Panc1 (cell line): Measurements from ENCODE around the gene FAM221B. TPM values are rescaled to one million over a fixed set of nuclear protein-coding genes. Genes with fewer than 3 reads are reported as not detected.

Source experiments
- ATAC-seq: fragments of 200-7000 bp; cut with Tn5 transposase; 2 replicates; pipeline ENCODE4 v1.9.1; 2020; ENCODE audit warnings: mild to moderate bottlenecking, moderate library complexity
- BruUV-seq: library from RNA; stranded (reverse); fragments of 400-500 nt; replicated peaks from 2 replicates; lab custom pipeline; 2021; lab: Mats Ljungman, UMichigan
- CTCF ChIA-PET: fragments of 300-600 bp; sonication (Branson Sonifier 250); formaldehyde crosslinking; loops from one replicate; lab custom pipeline; 2022; ENCODE audit warnings: antibody characterized with exemption; lab: Charles Lee
- POLR2A ChIA-PET: fragments of 300-600 bp; sonication (Branson Sonifier 250); formaldehyde crosslinking; loops from one replicate; lab custom pipeline; 2022; ENCODE audit warnings: antibody characterized with exemption; lab: Charles Lee
- DNase-seq: peaks from one replicate; pipeline ENCODE4 v3.0.0-alpha.2; 2010; ENCODE audit warnings: low read depth, low spot score
- H3K27ac ChIP-seq: 2 replicates; pipeline ENCODE4 v1.5.1; 2011; ENCODE audit warnings: mild to moderate bottlenecking, low read length, inconsistent platforms
- H3K27me3 ChIP-seq: fragments of 200-500 bp; sonication (Bioruptor generic); 2 replicates; pipeline ENCODE4 v1.6.0; 2014; ENCODE audit warnings: low read length, inconsistent platforms; ENCODE audit not compliant: control insufficient read depth, insufficient read depth
- H3K36me3 ChIP-seq: fragments of 200-500 bp; sonication (Bioruptor generic); 2 replicates; pipeline ENCODE4 v1.5.1; 2014; ENCODE audit warnings: inconsistent platforms, mild to moderate bottlenecking, low read length, moderate library complexity; ENCODE audit not compliant: control insufficient read depth, insufficient read depth
- H3K4me1 ChIP-seq: 2 replicates; pipeline ENCODE4 v1.5.1; 2011; ENCODE audit warnings: inconsistent platforms, mild to moderate bottlenecking, low read length, moderate library complexity; ENCODE audit not compliant: control insufficient read depth, insufficient read depth
- H3K4me3 ChIP-seq, 2 experiments: 2 replicates each; pipeline ENCODE4 v1.5.1; 2011 to 2012; ENCODE audit warnings: low read depth in 2 of 2, low read length in 2 of 2, mild to moderate bottlenecking in 2 of 2, inconsistent platforms in 1 of 2, moderate library complexity in 1 of 2
- H3K9me3 ChIP-seq: fragments of 200-500 bp; sonication (Bioruptor generic); 2 replicates; pipeline ENCODE4 v1.5.1; 2014; ENCODE audit warnings: low read depth, mild to moderate bottlenecking, inconsistent platforms, low read length, moderate library complexity; ENCODE audit not compliant: control insufficient read depth, insufficient read depth
- CTCF ChIP-seq: fragments of 450-650 bp; IDR thresholded peaks from 2 replicates; pipeline ENCODE4 v1.5.1; 2017; ENCODE audit warnings: mild to moderate bottlenecking
- POLR2AphosphoS5 ChIP-seq: IDR thresholded peaks from 2 replicates; pipeline ENCODE4 v1.6.1; 2012; ENCODE audit warnings: mild to moderate bottlenecking, low read depth, low read length, moderate library complexity
- SIN3A ChIP-seq: IDR thresholded peaks from 2 replicates; pipeline ENCODE4 v1.6.1; 2012; ENCODE audit warnings: low read depth, mild to moderate bottlenecking, low read length, moderate library complexity, borderline replicate concordance; ENCODE audit not compliant: insufficient read depth
- TCF7L2 ChIP-seq: IDR thresholded peaks from 2 replicates; pipeline ENCODE4 v1.6.1; 2011; ENCODE audit warnings: mild to moderate bottlenecking, low read depth, low read length, inconsistent platforms
- in situ Hi-C: cut with HindIII; loops from 2 replicates; pipeline ENCODE4 v1.10.0; 2016; ENCODE audit warnings: low sequenced_read_pairs, low pct_unique_long_range_greater_than_20kb
- intact Hi-C: fragments of 100-400 bp; cut with micrococcal nuclease; formaldehyde crosslinking; loops from one replicate; pipeline ENCODE4 v1.10.0; 2022; ENCODE audit not compliant: unreplicated experiment
- total RNA-seq: library from RNA; stranded (reverse); gene quantifications from one replicate; pipeline ENCODE4 v1.2.1, GENCODE V29; 2021; ENCODE audit not compliant: unreplicated experiment
- TF ChIP-seq, protein P1 (sequence below), 2 experiments: IDR thresholded peaks; 2 replicates each; pipeline ENCODE4 v1.6.1; 2011 to 2012; ENCODE audit warnings: low read depth in 2 of 2, control low read depth in 1 of 2, low read length in 1 of 2, mild to moderate bottlenecking in 1 of 2, moderate library complexity in 1 of 2; ENCODE audit not compliant: insufficient read depth in 1 of 2

Gene FAM221B
- total RNA-seq, 1 experiment from 2014 or later = not detected

DNA sequence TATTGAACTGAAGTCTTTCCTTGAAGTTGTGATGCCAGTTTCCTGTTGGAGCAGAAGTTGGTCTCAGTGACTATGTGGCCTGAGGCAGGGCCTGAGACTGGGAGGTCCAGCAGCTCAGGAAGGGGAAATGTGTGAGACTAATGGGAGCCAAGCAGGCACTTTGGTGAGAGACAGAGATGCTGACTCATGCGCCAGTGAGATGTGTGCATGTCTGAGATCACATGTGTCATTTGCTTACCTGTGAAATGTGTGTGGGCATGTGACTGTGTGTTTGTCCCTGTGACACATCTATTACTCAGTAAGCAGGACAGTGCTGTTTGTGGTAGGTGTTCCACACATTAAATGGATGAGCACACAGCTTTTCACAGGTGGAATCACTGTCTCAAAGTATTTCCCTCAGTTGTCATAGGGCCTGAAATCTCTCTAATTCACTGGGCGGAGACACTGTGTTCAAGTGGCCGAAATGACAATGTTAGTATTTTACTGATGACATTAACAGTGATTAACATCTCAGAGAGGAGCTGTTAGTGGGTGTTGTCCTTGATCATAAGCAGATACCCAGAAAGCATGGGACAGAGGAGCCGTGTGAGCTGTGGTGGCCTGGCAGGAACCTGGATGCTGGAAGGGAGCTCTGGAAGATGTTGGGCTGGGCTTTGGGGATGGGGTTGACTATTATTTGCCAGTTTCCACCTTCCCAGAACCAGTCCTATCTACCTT lies 29.7 kb downstream of the FAM221B start:
- DNase-seq = peak; percentile 61

GRCh38 chr9:35797311-35798109 lies 31.0 kb downstream of the FAM221B start:
- H3K4me1 ChIP-seq = 0 out of 2 replicates have a peak, but pooled peaks cover 3% of the 10 kb centered on the region
- TF ChIP-seq POLR2AphosphoS5 = no peak
- no peaks in the 10 kb centered on the region for H3K27me3 ChIP-seq
- ATAC-seq (no peak), DNase-seq (no peak)
- POLR2A ChIA-PET = no interaction called here
- intact Hi-C loops = no loop called here
- CTCF ChIA-PET = no interaction called here
- no peaks in the 10 kb centered on the region; the same call in 1 of the 2 replicates for H3K36me3 ChIP-seq
- no peak overlapping the region for H3K4me3 ChIP-seq
- no TSS peak for BruUV-seq
- no peak overlapping the region for H3K27ac ChIP-seq
- in situ Hi-C loops = no loop called here
- H3K9me3 ChIP-seq = no peaks in the 10 kb centered on the region

More for the DNA sequence above, 29.7 kb downstream of the FAM221B start:
- Histone ChIP-seq H3K9me3 (no peaks in the 10 kb centered on the region), H3K4me3 (no peak overlapping the region), H3K27ac (no peak overlapping the region), H3K36me3 (peaks cover 3% of the 10 kb centered on the region), H3K4me1 (0 out of 2 replicates have a peak, but pooled peaks cover 3% of the 10 kb centered on the region), H3K27me3 (no peaks in the 10 kb centered on the region)
- POLR2A ChIA-PET = no interaction called here
- intact Hi-C loops (no loop called here), in situ Hi-C loops (no loop called here)
- CTCF ChIA-PET = interaction anchor here (0.7 kb wide), 1 partner anchor 44 kb away, joined by 3 read pairs; no protein-coding TSS in a partner anchor
- no TSS peak for BruUV-seq
- TF ChIP-seq CTCF (no peak), SIN3A (no peak), TCF7L2 (no peak), POLR2AphosphoS5 (no peak)
- TF ChIP-seq, protein P1, sequence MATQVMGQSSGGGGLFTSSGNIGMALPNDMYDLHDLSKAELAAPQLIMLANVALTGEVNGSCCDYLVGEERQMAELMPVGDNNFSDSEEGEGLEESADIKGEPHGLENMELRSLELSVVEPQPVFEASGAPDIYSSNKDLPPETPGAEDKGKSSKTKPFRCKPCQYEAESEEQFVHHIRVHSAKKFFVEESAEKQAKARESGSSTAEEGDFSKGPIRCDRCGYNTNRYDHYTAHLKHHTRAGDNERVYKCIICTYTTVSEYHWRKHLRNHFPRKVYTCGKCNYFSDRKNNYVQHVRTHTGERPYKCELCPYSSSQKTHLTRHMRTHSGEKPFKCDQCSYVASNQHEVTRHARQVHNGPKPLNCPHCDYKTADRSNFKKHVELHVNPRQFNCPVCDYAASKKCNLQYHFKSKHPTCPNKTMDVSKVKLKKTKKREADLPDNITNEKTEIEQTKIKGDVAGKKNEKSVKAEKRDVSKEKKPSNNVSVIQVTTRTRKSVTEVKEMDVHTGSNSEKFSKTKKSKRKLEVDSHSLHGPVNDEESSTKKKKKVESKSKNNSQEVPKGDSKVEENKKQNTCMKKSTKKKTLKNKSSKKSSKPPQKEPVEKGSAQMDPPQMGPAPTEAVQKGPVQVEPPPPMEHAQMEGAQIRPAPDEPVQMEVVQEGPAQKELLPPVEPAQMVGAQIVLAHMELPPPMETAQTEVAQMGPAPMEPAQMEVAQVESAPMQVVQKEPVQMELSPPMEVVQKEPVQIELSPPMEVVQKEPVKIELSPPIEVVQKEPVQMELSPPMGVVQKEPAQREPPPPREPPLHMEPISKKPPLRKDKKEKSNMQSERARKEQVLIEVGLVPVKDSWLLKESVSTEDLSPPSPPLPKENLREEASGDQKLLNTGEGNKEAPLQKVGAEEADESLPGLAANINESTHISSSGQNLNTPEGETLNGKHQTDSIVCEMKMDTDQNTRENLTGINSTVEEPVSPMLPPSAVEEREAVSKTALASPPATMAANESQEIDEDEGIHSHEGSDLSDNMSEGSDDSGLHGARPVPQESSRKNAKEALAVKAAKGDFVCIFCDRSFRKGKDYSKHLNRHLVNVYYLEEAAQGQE (IDR thresholded peaks at IDR 0.05; ENCODE audit: insufficient read depth in 1 of 2, low read depth in 2 of 2, low read length in 1 of 2) = no peak
- no peak for ATAC-seq
